Endodermal cell (in vitro differentiated cells): ENCODE measurements around the gene COL5A1. TPM values are rescaled to one million over a fixed set of nuclear protein-coding genes. Genes with fewer than 3 reads are reported as not detected.

Source experiments
- DNase-seq: peaks from one replicate; pipeline ENCODE4 v3.0.0-alpha.2; 2017
- H3K27ac ChIP-seq: 2 replicates; pipeline ENCODE4 v1.5.1; 2013; ENCODE audit warnings: mild to moderate bottlenecking, low read depth, low read length, moderate library complexity
- H3K27me3 ChIP-seq: 2 replicates; pipeline ENCODE4 v1.6.1; 2013; ENCODE audit warnings: mild to moderate bottlenecking, low read length, moderate library complexity; ENCODE audit not compliant: insufficient read depth, control insufficient read depth, poor library complexity, severe bottlenecking
- H3K36me3 ChIP-seq: 2 replicates; pipeline ENCODE4 v1.7.0; 2013; ENCODE audit warnings: mild to moderate bottlenecking, low read length, moderate library complexity; ENCODE audit not compliant: control insufficient read depth, insufficient read depth
- H3K4me1 ChIP-seq: one replicate; pipeline ENCODE4 v1.7.0; 2013; ENCODE audit warnings: low read length; ENCODE audit not compliant: control insufficient read depth, insufficient read depth
- H3K4me3 ChIP-seq: 2 replicates; pipeline ENCODE4 v1.5.1; 2013; ENCODE audit warnings: mild to moderate bottlenecking, low read length, moderate library complexity
- H3K9ac ChIP-seq: 2 replicates; pipeline ENCODE4 v1.6.1; 2013; ENCODE audit warnings: mild to moderate bottlenecking, low read length, moderate library complexity; ENCODE audit not compliant: poor library complexity, severe bottlenecking; ENCODE audit errors: extremely low read depth
- H3K9me3 ChIP-seq: 2 replicates; pipeline ENCODE4 v1.6.1; 2013; ENCODE audit warnings: mild to moderate bottlenecking, low read length, moderate library complexity; ENCODE audit not compliant: control insufficient read depth
- H3K27ac Mint-ChIP-seq: 2 replicates; pipeline ENCODE4 v1.8.0; 2020; ENCODE audit warnings: mixed read lengths
- H3K27me3 Mint-ChIP-seq: 2 replicates; pipeline ENCODE4 v1.8.0; 2021; ENCODE audit warnings: mild to moderate bottlenecking, mixed read lengths; ENCODE audit not compliant: insufficient read depth
- H3K36me3 Mint-ChIP-seq: 2 replicates; pipeline ENCODE4 v1.8.0; 2020; ENCODE audit warnings: low read depth, mixed read lengths
- H3K4me1 Mint-ChIP-seq: 2 replicates; pipeline ENCODE4 v1.8.0; 2020; ENCODE audit warnings: mixed read lengths
- H3K4me3 Mint-ChIP-seq: 2 replicates; pipeline ENCODE4 v1.8.0; 2020; ENCODE audit warnings: mild to moderate bottlenecking, moderate library complexity, mixed read lengths
- H3K9me3 Mint-ChIP-seq: 2 replicates; pipeline ENCODE4 v1.8.0; 2020; ENCODE audit warnings: mild to moderate bottlenecking, mixed read lengths
- CTCF ChIP-seq: fragments of 200-600 bp; sonication (generic); conservative IDR thresholded peaks from 2 replicates; pipeline ENCODE4 v1.5.0; 2021; ENCODE audit warnings: antibody characterized with exemption, mild to moderate bottlenecking
- WGBS, 2 experiments: methylation state at CpG; one replicate each; pipeline versions ENCODE4 v1.1.5 to v1.1.7; 2013; ENCODE audit warnings: missing lambda C conversion rate in 2 of 2, mixed read lengths in 1 of 2; ENCODE audit not compliant: insufficient coverage in 1 of 2, insufficient read length in 1 of 2; 5-methylcytosine and 5-hydroxymethylcytosine counted together
- total RNA-seq, 2 donors: library from RNA; stranded (reverse); fragmentation: NEBNext Ultra II Directional in 1 of 2; extraction: Animal tissue kit (Norgen Biotek cat#: 25700) in 1 of 2; gene quantifications; 2 replicates in 1 of 2; 3 replicates in 1 of 2; pipeline ENCODE4 v1.2.1, GENCODE V29; 2021

The COL5A1 gene
- total RNA-seq, 2 donors from 2014 or later: 65.3 to 76.6 TPM

GRCh38 chr9:134772331-134772730 lies 130.7 kb downstream of the COL5A1 start:
- Histone ChIP-seq H3K9ac (no peak overlapping the region), H3K36me3 (peaks cover 8% of the 10 kb centered on the region), H3K27ac (no peak overlapping the region), H3K27me3 (no peaks in the 10 kb centered on the region), H3K4me1 (no peaks in the 10 kb centered on the region), H3K9me3 (no peaks in the 10 kb centered on the region), H3K4me3 (no peak overlapping the region)
- Mint-ChIP-seq H3K4me1 (no peaks in the 10 kb centered on the region), H3K27ac (no peak overlapping the region), H3K4me3 (no peak overlapping the region), H3K27me3 (no peaks in the 10 kb centered on the region), H3K36me3 (peaks cover 17% of the 10 kb centered on the region), H3K9me3 (no peaks in the 10 kb centered on the region)
- WGBS, 2 experiments: 87 to 90% methylated on average over 6 to 12 of the region's 12 CpGs
- TF ChIP-seq CTCF: no peak
- no peak for DNase-seq

GRCh38 chr9:134773842-134774241 lies 132.2 kb downstream of the COL5A1 start:
- Mint-ChIP-seq H3K27ac (no peak overlapping the region), H3K36me3 (peaks cover 12% of the 10 kb centered on the region), H3K9me3 (no peaks in the 10 kb centered on the region), H3K27me3 (no peaks in the 10 kb centered on the region), H3K4me1 (no peaks in the 10 kb centered on the region), H3K4me3 (no peak overlapping the region)
- DNase-seq: no peak
- Histone ChIP-seq H3K9ac (no peak overlapping the region), H3K4me3 (no peak overlapping the region), H3K27ac (no peak overlapping the region), H3K9me3 (no peaks in the 10 kb centered on the region), H3K36me3 (peaks cover 3% of the 10 kb centered on the region), H3K27me3 (no peaks in the 10 kb centered on the region), H3K4me1 (no peaks in the 10 kb centered on the region)
- no peak for TF ChIP-seq CTCF
- 93 to 100% methylated on average over 8 to 11 of the region's 11 CpGs for WGBS, 2 experiments

GRCh38 chr9:134774410-134774809 lies 132.8 kb downstream of the COL5A1 start:
- DNase-seq: no peak
- Histone ChIP-seq H3K27ac (no peak overlapping the region), H3K9me3 (no peaks in the 10 kb centered on the region), H3K4me3 (no peak overlapping the region), H3K36me3 (no peaks in the 10 kb centered on the region), H3K4me1 (no peaks in the 10 kb centered on the region), H3K9ac (no peak overlapping the region), H3K27me3 (no peaks in the 10 kb centered on the region)
- Mint-ChIP-seq H3K4me1 (no peaks in the 10 kb centered on the region), H3K27me3 (no peaks in the 10 kb centered on the region), H3K4me3 (no peak overlapping the region), H3K36me3 (peaks cover 8% of the 10 kb centered on the region), H3K9me3 (no peaks in the 10 kb centered on the region), H3K27ac (no peak overlapping the region)
- WGBS, 2 experiments: 87 to 89% methylated on average over 9 to 10 of the region's 10 CpGs
- no peak for TF ChIP-seq CTCF
